Measurements from ENCODE around the gene MYCBP. TPM values are rescaled to one million over a fixed set of nuclear protein-coding genes. Genes with fewer than 3 reads are reported as not detected.

Gene MYCBP
- total and polyA plus RNA-seq, 2 of the 13 experiments (the other 11 are each of a cell fraction or from before 2014, with no cell fraction given): 11.4 to 30.4 TPM

GRCh38 chr1:38859561-38860453 lies 13.3 kb downstream of the MYCBP start, which contains the start of gene RRAGC (continued):
- 0 out of 2 replicates have a peak, but pooled peaks have one; percentile 2 for TF ChIP-seq THRA (CRISPR knock-in tag; IDR thresholded peaks at IDR 0.05; ENCODE audit: borderline replicate concordance)
- TF ChIP-seq BRCA1 (CRISPR knock-in tag; IDR thresholded peaks at IDR 0.05): no peak
- TF ChIP-seq ZFP37 (CRISPR knock-in tag; IDR thresholded peaks at IDR 0.05; ENCODE audit: borderline replicate concordance): no peak; the same call in 1 of the 2 replicates
- 0 out of 2 replicates have a peak, but pooled peaks have one; percentile 19 for TF ChIP-seq IKZF5 (CRISPR knock-in tag; IDR thresholded peaks at IDR 0.05)
- TF ChIP-seq BORCS8-MEF2B (CRISPR knock-in tag; IDR thresholded peaks at IDR 0.05): no peak; the same call in 1 of the 2 replicates
- TF ChIP-seq USF2 (IDR thresholded peaks at IDR 0.05; ENCODE audit: low read depth, low read length): peak; percentile 99
- TF ChIP-seq USF2 (CRISPR knock-in tag; IDR thresholded peaks at IDR 0.05; ENCODE audit: borderline replicate concordance): peak; percentile 97; the same call in 1 of the 2 replicates
- TF ChIP-seq HMGA1 (CRISPR knock-in tag; conservative IDR thresholded peaks at IDR 0.05): no peak
- TF ChIP-seq HOMEZ (CRISPR knock-in tag; IDR thresholded peaks at IDR 0.05; ENCODE audit: low read depth): 0 out of 2 replicates have a peak, but pooled peaks have one; percentile 10
- no peak for TF ChIP-seq NR2F1 (CRISPR knock-in tag; IDR thresholded peaks at IDR 0.05)
- peak; percentile 96 for TF ChIP-seq SAP130 (CRISPR knock-in tag; IDR thresholded peaks at IDR 0.05; ENCODE audit: low read depth)
- peak; percentile 41; the same call in 1 of the 2 replicates for TF ChIP-seq FOXJ3 (CRISPR knock-in tag; IDR thresholded peaks at IDR 0.05; ENCODE audit: borderline replicate concordance)
- no peak for TF ChIP-seq ZBTB21 (CRISPR knock-in tag; IDR thresholded peaks at IDR 0.05)
- no peak for TF ChIP-seq MTF1 (CRISPR knock-in tag; IDR thresholded peaks at IDR 0.05)
- no peak for TF ChIP-seq ZNF609 (CRISPR knock-in tag; IDR thresholded peaks at IDR 0.05; ENCODE audit: borderline replicate concordance)
- TF ChIP-seq ZNF282 (IDR thresholded peaks at IDR 0.05; ENCODE audit: partially characterized antibody): no peak

Data from HepG2 (cell line).